Bronchial epithelial cell (primary cell): ENCODE results near the gene SDCBP2. TPM values are rescaled to one million over a fixed set of nuclear protein-coding genes. Genes with fewer than 3 reads are reported as not detected.

Source experiments
- DNase-seq: peaks from one replicate; pipeline ENCODE4 v3.0.0-alpha.2; 2010; ENCODE audit warnings: low read depth
- FAIRE-seq: peaks from 2 replicates; lab custom pipeline; 2011; peaks lifted over from hg19 to GRCh38; lab: Jason Lieb, UNC
- H3K27me3 ChIP-seq: 2 replicates; pipeline ENCODE4 v1.5.1; 2011; ENCODE audit warnings: low read length; ENCODE audit not compliant: control insufficient read depth, insufficient read depth
- H3K36me3 ChIP-seq: 2 replicates; pipeline ENCODE4 v1.5.1; 2011; ENCODE audit warnings: low read length; ENCODE audit not compliant: control insufficient read depth, insufficient read depth
- H3K4me3 ChIP-seq: 2 replicates; pipeline ENCODE4 v1.5.1; 2011; ENCODE audit warnings: mild to moderate bottlenecking, low read depth, low read length, control low read depth
- CTCF ChIP-seq: IDR thresholded peaks from 2 replicates; pipeline ENCODE4 v1.5.1; 2011; ENCODE audit warnings: mild to moderate bottlenecking, moderate library complexity, low read length, control low read depth, inconsistent platforms; ENCODE audit not compliant: insufficient read depth, severe bottlenecking
- total RNA-seq: library from RNA; depleted of rRNA; stranded (reverse); fragments of >200 nt; gene quantifications from 2 replicates; pipeline ENCODE4 v1.2.1, GENCODE V29; 2014

The SDCBP2 gene
- total RNA-seq: 96.4 and 176 TPM in 2 replicates

GRCh38 chr20:1328680-1329330, at the start of gene SDCBP2:
Gene SDCBP2 (minus strand): TSS chr20:1329139. CDS start chr20:1320416, 8,723 bp downstream.
- H3K27me3 ChIP-seq: no peaks in the 10 kb centered on the region
- DNase-seq (peak; percentile 84), FAIRE-seq (no peak)
- peak within 1 kb of the TSS; percentile 47 for H3K4me3 ChIP-seq
- no peak for TF ChIP-seq CTCF
- H3K36me3 ChIP-seq: peaks cover 1% of the 10 kb centered on the region

GRCh38 chr20:1378735-1379125, 49.8 kb upstream of the SDCBP2 start:
- TF ChIP-seq CTCF: no peak
- no peaks in the 10 kb centered on the region for H3K27me3 ChIP-seq
- DNase-seq: no peak
- peaks cover 2% of the 10 kb centered on the region for H3K36me3 ChIP-seq
- no peak for FAIRE-seq
- H3K4me3 ChIP-seq: no peak overlapping the region

- peak; percentile 88 for DNase-seq
- H3K4me3 ChIP-seq: no peak overlapping the region
- no peak for FAIRE-seq
- peaks cover 4% of the 10 kb centered on the region for H3K36me3 ChIP-seq
- no peaks in the 10 kb centered on the region for H3K27me3 ChIP-seq
- no peak for TF ChIP-seq CTCF
Observed at GRCh38 chr20:1377984-1378734, 49.2 kb upstream of the SDCBP2 start.

GRCh38 chr20:1377341-1377871, 48.5 kb upstream of the SDCBP2 start:
- Histone ChIP-seq H3K4me3 (no peak overlapping the region), H3K27me3 (no peaks in the 10 kb centered on the region), H3K36me3 (peaks cover 4% of the 10 kb centered on the region)
- DNase-seq: peak; percentile 51
- no peak for TF ChIP-seq CTCF
- FAIRE-seq: no peak

GRCh38 chr20:1376408-1377270, 47.7 kb upstream of the SDCBP2 start:
- TF ChIP-seq CTCF: no peak
- FAIRE-seq (no peak), DNase-seq (no peak)
- H3K36me3 ChIP-seq: peaks cover 4% of the 10 kb centered on the region
- no peak overlapping the region for H3K4me3 ChIP-seq
- H3K27me3 ChIP-seq: no peaks in the 10 kb centered on the region
